Measurements from ENCODE around the gene BLOC1S5.

DNA sequence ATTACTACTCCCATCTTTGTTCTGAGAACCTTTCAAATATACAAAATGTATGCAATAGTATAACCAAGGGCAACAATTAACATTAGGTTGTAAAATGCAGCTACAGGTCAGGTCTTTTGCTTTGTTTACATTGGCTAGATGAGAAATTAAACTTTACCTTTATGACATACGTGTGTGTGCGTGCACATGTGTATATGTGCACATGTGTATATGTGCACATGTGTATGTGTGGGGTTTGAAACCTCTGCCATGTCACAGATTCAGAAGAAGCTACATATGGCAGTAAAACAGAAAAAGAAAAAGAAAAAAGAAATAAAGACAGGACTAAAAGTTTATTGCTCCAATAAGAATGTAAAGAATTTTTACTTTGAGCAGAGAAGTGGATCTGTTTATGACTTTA, 40.6 kb downstream of the BLOC1S5 start:
- TF ChIP-seq, protein P1, sequence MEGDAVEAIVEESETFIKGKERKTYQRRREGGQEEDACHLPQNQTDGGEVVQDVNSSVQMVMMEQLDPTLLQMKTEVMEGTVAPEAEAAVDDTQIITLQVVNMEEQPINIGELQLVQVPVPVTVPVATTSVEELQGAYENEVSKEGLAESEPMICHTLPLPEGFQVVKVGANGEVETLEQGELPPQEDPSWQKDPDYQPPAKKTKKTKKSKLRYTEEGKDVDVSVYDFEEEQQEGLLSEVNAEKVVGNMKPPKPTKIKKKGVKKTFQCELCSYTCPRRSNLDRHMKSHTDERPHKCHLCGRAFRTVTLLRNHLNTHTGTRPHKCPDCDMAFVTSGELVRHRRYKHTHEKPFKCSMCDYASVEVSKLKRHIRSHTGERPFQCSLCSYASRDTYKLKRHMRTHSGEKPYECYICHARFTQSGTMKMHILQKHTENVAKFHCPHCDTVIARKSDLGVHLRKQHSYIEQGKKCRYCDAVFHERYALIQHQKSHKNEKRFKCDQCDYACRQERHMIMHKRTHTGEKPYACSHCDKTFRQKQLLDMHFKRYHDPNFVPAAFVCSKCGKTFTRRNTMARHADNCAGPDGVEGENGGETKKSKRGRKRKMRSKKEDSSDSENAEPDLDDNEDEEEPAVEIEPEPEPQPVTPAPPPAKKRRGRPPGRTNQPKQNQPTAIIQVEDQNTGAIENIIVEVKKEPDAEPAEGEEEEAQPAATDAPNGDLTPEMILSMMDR (conservative IDR thresholded peaks at IDR 0.05; ENCODE audit: low read length) = no peak
- no peak for TF ChIP-seq EZH2phosphoT487 (IDR thresholded peaks at IDR 0.05; ENCODE audit: borderline replicate concordance, low read depth, low read length)

All from OCI-LY7 (cell line).